Measurements from ENCODE around the gene HAND2. TPM values are rescaled to one million over a fixed set of nuclear protein-coding genes. Genes with fewer than 3 reads are reported as not detected.
A peak's percentile ranks its signal among the peaks of the same experiment; 100 is the strongest.

HAND2 gene
- total RNA-seq, 2 donors from 2014 or later, result not detected

- Histone ChIP-seq H3K27me3 (ENCODE audit: control insufficient read depth, insufficient read depth, low read length, poor library complexity, severe bottlenecking) (peaks cover 100% of the 10 kb centered on the region), H3K4me1 (ENCODE audit: control insufficient read depth, insufficient read depth, low read length) (no peaks in the 10 kb centered on the region), H3K9me3 (ENCODE audit: control insufficient read depth, low read length) (no peaks in the 10 kb centered on the region), H3K4me3 (ENCODE audit: low read length) (peak overlapping the region; percentile 78), H3K9ac (ENCODE audit: extremely low read depth, low read length, poor library complexity, severe bottlenecking) (no peak overlapping the region), H3K27ac (ENCODE audit: low read depth, low read length) (no peak overlapping the region), H3K36me3 (ENCODE audit: control insufficient read depth, insufficient read depth, low read length) (no peaks in the 10 kb centered on the region)
- no peaks in the 10 kb centered on the region for H3K36me3 Mint-ChIP-seq (ENCODE audit: low read depth)
- no peak overlapping the region for H3K27ac Mint-ChIP-seq
- H3K9me3 Mint-ChIP-seq, result no peaks in the 10 kb centered on the region
- peak; percentile 75 for DNase-seq
- no peak for TF ChIP-seq CTCF (conservative IDR thresholded peaks at IDR 0.05)
- peaks cover 7% of the 10 kb centered on the region for H3K4me1 Mint-ChIP-seq
- peak overlapping the region; percentile 53 for H3K4me3 Mint-ChIP-seq
- peaks cover 100% of the 10 kb centered on the region for H3K27me3 Mint-ChIP-seq (ENCODE audit: insufficient read depth)
- 0 to 1% methylated on average over 28 to 60 of the region's 60 CpGs for WGBS, 2 experiments (ENCODE audit: insufficient coverage in 1 of 2, insufficient read length in 1 of 2)
These were observed 8.3 kb upstream of the HAND2 start for GRCh38 chr4:173538148-173538908.

DNA sequence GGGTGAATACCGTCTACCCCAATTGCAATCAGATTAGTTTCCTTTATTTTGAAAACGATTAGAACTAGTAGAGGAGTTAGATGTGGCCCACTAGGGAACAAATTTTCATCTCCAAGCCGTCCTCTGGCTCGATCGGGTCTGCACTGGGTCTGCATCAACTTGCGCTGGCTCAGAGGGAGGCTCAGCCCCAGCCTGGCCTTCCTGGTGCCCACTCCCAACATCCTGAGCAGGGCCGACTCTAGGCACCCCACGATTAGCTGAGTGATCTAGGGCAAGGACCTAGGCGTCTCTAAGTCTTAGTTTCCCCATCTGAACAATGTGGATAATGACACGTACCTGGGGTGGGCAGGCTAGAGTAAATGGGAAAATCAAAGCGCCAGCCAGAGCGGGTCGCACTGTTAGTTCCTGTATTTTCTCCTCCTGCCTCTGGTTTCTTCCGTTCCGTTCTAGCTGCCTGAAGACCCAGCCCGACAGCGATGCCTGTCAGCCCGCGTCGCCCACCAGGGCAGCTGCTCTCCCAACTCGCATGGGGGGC lies 7.7 kb upstream of the HAND2 start:
- H3K4me3 Mint-ChIP-seq, result peak overlapping the region; percentile 53
- Histone ChIP-seq H3K4me3 (ENCODE audit: low read length) (peak overlapping the region; percentile 78), H3K4me1 (ENCODE audit: control insufficient read depth, insufficient read depth, low read length) (no peaks in the 10 kb centered on the region), H3K27ac (ENCODE audit: low read depth, low read length) (no peak overlapping the region), H3K9me3 (ENCODE audit: control insufficient read depth, low read length) (no peaks in the 10 kb centered on the region), H3K9ac (ENCODE audit: extremely low read depth, low read length, poor library complexity, severe bottlenecking) (no peak overlapping the region), H3K27me3 (ENCODE audit: control insufficient read depth, insufficient read depth, low read length, poor library complexity, severe bottlenecking) (peaks cover 100% of the 10 kb centered on the region), H3K36me3 (ENCODE audit: control insufficient read depth, insufficient read depth, low read length) (no peaks in the 10 kb centered on the region)
- no peaks in the 10 kb centered on the region for H3K36me3 Mint-ChIP-seq (ENCODE audit: low read depth)
- TF ChIP-seq CTCF (conservative IDR thresholded peaks at IDR 0.05), result no peak
- DNase-seq, result peak; percentile 47
- 4 to 11% methylated on average over 16 to 21 of the region's 21 CpGs for WGBS, 2 experiments (ENCODE audit: insufficient coverage in 1 of 2, insufficient read length in 1 of 2)
- H3K9me3 Mint-ChIP-seq, result no peaks in the 10 kb centered on the region
- H3K4me1 Mint-ChIP-seq, result peaks cover 7% of the 10 kb centered on the region
- H3K27me3 Mint-ChIP-seq (ENCODE audit: insufficient read depth), result peaks cover 100% of the 10 kb centered on the region
- H3K27ac Mint-ChIP-seq, result no peak overlapping the region

DNA sequence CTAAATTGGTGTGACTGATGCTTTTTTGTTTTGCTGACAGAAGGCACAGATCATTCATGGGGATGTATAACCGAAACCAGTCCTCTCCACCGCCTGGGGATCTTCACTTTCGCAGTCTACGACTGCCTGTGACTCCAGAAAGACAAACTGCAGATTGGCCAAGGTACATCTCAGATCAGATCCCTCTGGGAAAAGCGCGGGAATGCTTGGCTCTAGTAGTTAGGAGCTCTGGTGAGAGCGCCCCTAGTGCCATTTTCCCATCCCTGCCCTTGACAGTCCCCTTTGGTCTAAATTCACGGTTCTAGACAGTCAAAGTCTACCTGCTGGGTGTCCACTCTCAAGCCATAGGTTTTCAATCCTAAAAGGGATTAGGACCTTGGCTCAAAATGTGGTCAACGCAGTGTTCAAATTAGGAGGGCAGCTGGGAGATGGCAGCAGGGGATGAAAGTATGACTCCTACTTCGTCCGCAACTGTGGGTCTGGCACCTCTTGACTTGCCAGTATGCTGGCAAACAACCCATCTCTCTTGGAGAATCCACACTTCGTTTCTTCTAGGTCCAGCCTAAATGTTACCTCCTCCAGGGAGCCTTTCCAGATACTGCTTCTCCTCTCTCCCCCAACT lies 6.9 kb upstream of the HAND2 start:
- no peak overlapping the region for H3K4me3 Mint-ChIP-seq
- H3K27me3 ChIP-seq (ENCODE audit: control insufficient read depth, insufficient read depth, low read length, poor library complexity, severe bottlenecking), result peaks cover 100% of the 10 kb centered on the region

More for the DNA sequence above, 6.9 kb upstream of the HAND2 start:
- Histone ChIP-seq H3K9me3 (ENCODE audit: control insufficient read depth, low read length) (no peaks in the 10 kb centered on the region), H3K36me3 (ENCODE audit: control insufficient read depth, insufficient read depth, low read length) (no peaks in the 10 kb centered on the region), H3K27ac (ENCODE audit: low read depth, low read length) (no peak overlapping the region), H3K4me3 (ENCODE audit: low read length) (no peak overlapping the region), H3K4me1 (ENCODE audit: control insufficient read depth, insufficient read depth, low read length) (no peaks in the 10 kb centered on the region), H3K9ac (ENCODE audit: extremely low read depth, low read length, poor library complexity, severe bottlenecking) (no peak overlapping the region)
- DNase-seq, result peak; percentile 89
- WGBS, 2 experiments (ENCODE audit: insufficient coverage in 1 of 2, insufficient read length in 1 of 2), result 13 to 27% methylated on average over 11 to 12 of the region's 12 CpGs
- H3K27me3 Mint-ChIP-seq (ENCODE audit: insufficient read depth), result peaks cover 100% of the 10 kb centered on the region
- TF ChIP-seq CTCF (conservative IDR thresholded peaks at IDR 0.05), result peak; percentile 82
- H3K4me1 Mint-ChIP-seq, result peaks cover 7% of the 10 kb centered on the region
- no peak overlapping the region for H3K27ac Mint-ChIP-seq
- H3K36me3 Mint-ChIP-seq (ENCODE audit: low read depth), result no peaks in the 10 kb centered on the region
- H3K9me3 Mint-ChIP-seq, result no peaks in the 10 kb centered on the region
